Body of pancreas (tissue), 4 donors: Measurements from ENCODE around the gene C1QTNF6.

ENCODE experiments used
- CTCF ChIP-seq, 7 experiments: fragments of 450-650 bp in 4 of 7; fragments of 200-600 bp in 3 of 7; sonication (generic) in 3 of 7; IDR thresholded peaks; one replicate each; pipeline ENCODE4 v1.5.1; 2016 to 2019; ENCODE audit warnings: antibody characterized with exemption in 7 of 7
- POLR2A ChIP-seq, 3 donors: fragments of 450-650 bp; IDR thresholded peaks; one replicate each; pipeline ENCODE4 v1.6.1; 2016; ENCODE audit warnings: antibody characterized with exemption in 3 of 3, mild to moderate bottlenecking in 2 of 3

- TF ChIP-seq CTCF (IDR thresholded peaks at IDR 0.05) (no peak), POLR2A (IDR thresholded peaks at IDR 0.05) (no peak)
These were observed 31.5 kb upstream of the C1QTNF6 start for GRCh38 chr22:37219533-37219932.
